VCaP (cell line): ENCODE measurements around the gene WDPCP.
"Not testable (repeated sequence)": the region's sequence is repeated elsewhere in the genome, so short reads cannot be mapped to it uniquely, and the experiment has no call there.

ENCODE experiments used
- H3K27ac ChIP-seq: fragments of 450-650 bp; 2 replicates; pipeline ENCODE4 v1.5.1; 2017
- CTCF ChIP-seq: fragments of 450-650 bp; conservative IDR thresholded peaks from 2 replicates; pipeline ENCODE4 v1.5.1; 2017; ENCODE audit warnings: mild to moderate bottlenecking, moderate library complexity

Gene WDPCP

DNA sequence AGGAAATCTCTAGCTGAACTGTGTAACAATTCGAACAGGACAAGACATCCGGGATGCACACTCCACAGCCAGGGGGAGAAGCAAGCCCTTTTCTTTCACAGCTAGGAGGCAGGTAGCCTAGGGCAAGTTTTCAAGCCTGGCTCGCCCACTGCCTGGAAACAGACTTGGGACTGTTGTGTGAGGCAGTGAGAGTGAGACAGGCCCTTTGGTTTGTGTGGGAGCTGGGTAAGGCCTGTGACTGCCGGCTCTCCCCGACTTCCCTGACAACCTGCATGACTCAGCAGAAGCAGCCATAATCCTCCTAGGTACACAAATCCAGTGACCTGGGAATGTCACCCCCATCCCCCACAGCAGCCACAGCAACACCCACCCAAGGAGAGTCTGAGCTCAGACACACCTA, 179.7 kb downstream of the WDPCP start:
- no peak overlapping the region for H3K27ac ChIP-seq
- no peak for TF ChIP-seq CTCF

- no peak overlapping the region for H3K27ac ChIP-seq
- TF ChIP-seq CTCF = no peak
Observed at GRCh38 chr2:63406641-63407040, 181.6 kb downstream of the WDPCP start.

DNA sequence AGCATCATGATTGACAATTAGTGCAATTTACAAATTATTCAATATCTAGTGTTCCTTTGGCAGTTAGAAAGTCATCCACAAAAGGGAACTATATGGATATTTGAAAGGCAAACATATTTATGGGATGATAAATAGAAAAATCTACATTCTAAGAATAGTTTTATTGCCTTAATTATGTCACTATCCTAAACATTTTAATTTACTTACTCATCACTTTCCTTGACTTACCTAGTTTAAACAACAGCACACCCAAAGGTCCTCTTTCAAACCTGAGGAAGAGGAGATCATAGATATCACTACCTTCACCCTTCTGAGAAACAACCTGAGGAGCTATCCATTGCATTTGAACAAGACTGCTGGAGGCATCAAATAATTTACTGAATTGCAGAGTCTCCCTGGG, 184.5 kb downstream of the WDPCP start:
- no peak overlapping the region for H3K27ac ChIP-seq
- TF ChIP-seq CTCF = no peak

GRCh38 chr2:63402889-63403288, 185.4 kb downstream of the WDPCP start:
- not testable (repeated sequence) for H3K27ac ChIP-seq

DNA sequence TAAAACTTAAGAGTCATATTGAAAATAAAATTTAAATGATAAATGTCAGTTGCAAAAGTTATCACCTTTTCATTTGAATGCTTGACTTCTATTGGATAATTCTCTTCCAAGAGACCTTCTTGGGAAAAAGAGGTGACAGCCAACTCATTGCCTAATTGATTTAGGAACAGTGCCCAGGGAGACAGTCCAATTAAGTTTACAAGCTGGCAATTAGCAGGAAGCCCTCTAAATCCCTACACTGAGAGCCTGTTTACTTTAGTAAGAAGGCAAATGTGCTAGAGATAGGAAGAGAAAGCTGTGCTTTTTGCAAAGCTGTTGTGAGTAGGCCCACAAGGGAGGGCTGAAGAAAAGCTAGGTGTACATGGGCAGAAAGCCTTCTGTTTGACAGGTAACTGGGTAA, 189.1 kb downstream of the WDPCP start:
- H3K27ac ChIP-seq = no peak overlapping the region
- TF ChIP-seq CTCF = no peak

GRCh38 chr2:63379451-63379850, 208.8 kb downstream of the WDPCP start:
- H3K27ac ChIP-seq = no peak overlapping the region
- TF ChIP-seq CTCF = no peak

DNA sequence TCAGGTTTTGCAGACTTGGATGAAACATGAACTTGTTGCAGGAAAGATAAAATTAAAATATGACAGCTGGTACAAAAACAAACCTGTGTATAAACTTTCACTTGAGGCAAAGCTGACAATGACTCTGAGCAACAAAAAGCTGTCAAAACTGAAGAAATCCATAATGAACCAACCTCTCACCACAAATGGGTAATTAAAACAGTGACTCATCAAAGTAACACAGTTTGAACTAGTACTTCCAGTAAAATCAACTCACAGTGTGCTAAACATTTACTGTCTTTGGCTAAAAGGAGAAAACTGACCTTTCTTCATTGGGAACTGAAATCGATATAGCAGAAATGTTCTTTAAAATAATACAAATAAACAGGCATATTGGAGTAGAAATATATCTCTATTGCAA, 209.7 kb downstream of the WDPCP start:
- TF ChIP-seq CTCF = no peak
- no peak overlapping the region for H3K27ac ChIP-seq

GRCh38 chr2:63374341-63374740, 213.9 kb downstream of the WDPCP start:
- H3K27ac ChIP-seq = no peak overlapping the region
- TF ChIP-seq CTCF = no peak
